COLO668 (cell line): Measurements from ENCODE around the gene BRCC3.
"Not testable (repeated sequence)": the region's sequence is repeated elsewhere in the genome, so short reads cannot be mapped to it uniquely, and the experiment has no call there.

Experiments used
- DNase-seq: peaks from one replicate; lab custom pipeline; 2025; ENCODE audit not compliant: unreplicated experiment; lab: John Stamatoyannopoulos, UW

The BRCC3 gene

GRCh38 chrX:155143959-155144548, 72.7 kb downstream of the BRCC3 start:
- no peak for DNase-seq

- DNase-seq = no peak
These were observed 73.6 kb downstream of the BRCC3 start for GRCh38 chrX:155144926-155145325.

GRCh38 chrX:155147612-155148011, 76.3 kb downstream of the BRCC3 start:
- not testable (repeated sequence) for DNase-seq

GRCh38 chrX:155148166-155148565, 76.9 kb downstream of the BRCC3 start:
- not testable (repeated sequence) for DNase-seq

- peak; percentile 37 for DNase-seq
These were observed 77.6 kb downstream of the BRCC3 start for GRCh38 chrX:155148724-155149537.

GRCh38 chrX:155169881-155170280, 98.6 kb downstream of the BRCC3 start:
- DNase-seq = no peak
